Smooth muscle cell (in vitro differentiated cells): ENCODE data around the gene DNAJC7. TPM values are rescaled to one million over a fixed set of nuclear protein-coding genes. Genes with fewer than 3 reads are reported as not detected.

Experiments
- DNase-seq: peaks from one replicate; lab custom pipeline; 2025; ENCODE audit not compliant: unreplicated experiment; lab: John Stamatoyannopoulos, UW
- H2AFZ ChIP-seq: fragments of 200-600 bp; sonication (generic); 2 replicates; pipeline ENCODE4 v1.6.0; 2016; ENCODE audit warnings: antibody characterized with exemption, low read depth, mild to moderate bottlenecking
- H3F3A ChIP-seq: fragments of 200-600 bp; sonication (generic); 2 replicates; pipeline ENCODE4 v1.6.0; 2017; ENCODE audit warnings: antibody characterized with exemption, low read depth
- H3K27ac ChIP-seq: fragments of 200-600 bp; sonication (generic); 2 replicates; pipeline ENCODE4 v1.5.1; 2016; ENCODE audit warnings: low read depth, mild to moderate bottlenecking
- H3K27me3 ChIP-seq: fragments of 200-600 bp; sonication (generic); 2 replicates; pipeline ENCODE4 v1.6.1; 2016; ENCODE audit warnings: low read depth, mild to moderate bottlenecking
- H3K36me3 ChIP-seq: fragments of 200-600 bp; sonication (generic); 2 replicates; pipeline ENCODE4 v1.5.1; 2016; ENCODE audit warnings: low read depth
- H3K4me1 ChIP-seq: fragments of 200-600 bp; sonication (generic); 2 replicates; pipeline ENCODE4 v1.5.1; 2016; ENCODE audit warnings: low read depth
- H3K4me2 ChIP-seq: fragments of 200-600 bp; sonication (generic); 2 replicates; pipeline ENCODE4 v1.6.0; 2016; ENCODE audit warnings: mild to moderate bottlenecking
- H3K4me3 ChIP-seq: fragments of 200-600 bp; sonication (generic); 2 replicates; pipeline ENCODE4 v1.5.1; 2016; ENCODE audit warnings: mild to moderate bottlenecking
- H3K79me2 ChIP-seq: fragments of 200-600 bp; sonication (generic); 2 replicates; pipeline ENCODE4 v1.6.0; 2016; ENCODE audit warnings: low read depth, mild to moderate bottlenecking
- H3K9ac ChIP-seq: fragments of 200-600 bp; sonication (generic); 2 replicates; pipeline ENCODE4 v1.6.0; 2016; ENCODE audit warnings: low read depth
- H3K9me3 ChIP-seq: fragments of 200-600 bp; sonication (generic); replicated peaks from 2 replicates; pipeline ENCODE4 v1.5.1; 2016; ENCODE audit warnings: low read depth
- H4K20me1 ChIP-seq: fragments of 200-600 bp; sonication (generic); 2 replicates; pipeline ENCODE4 v1.6.0; 2016; ENCODE audit warnings: low read depth
- whole genome bisulfite sequencing: methylation state at CpG from one replicate; pipeline ENCODE4 v1.1.7; 2016; ENCODE audit warnings: low lambda C conversion rate; 5-methylcytosine and 5-hydroxymethylcytosine counted together
- polyA plus RNA-seq: library from polyadenylated mRNA; unstranded; fragments of >200 nt; fragmentation: Nextera tagmentation; extraction: Ambion mirVana; gene quantifications from 2 replicates; pipeline ENCODE4 v1.2.1, GENCODE V29; 2016
- total RNA-seq: library from RNA; depleted of rRNA; stranded (reverse); fragments of >200 nt; gene quantifications from 2 replicates; pipeline ENCODE4 v1.2.3, GENCODE V29; 2014
- TF ChIP-seq, protein P1 (sequence below): fragments of 200-600 bp; sonication (generic); IDR thresholded peaks from 2 replicates; pipeline ENCODE4 v1.5.1; 2017; ENCODE audit warnings: borderline replicate concordance, mild to moderate bottlenecking, antibody characterized with exemption; ENCODE audit not compliant: insufficient read depth, poor library complexity, severe bottlenecking

The DNAJC7 gene
- total and polyA plus RNA-seq, 2 experiments from 2014 or later: 44.5 to 44.7 TPM

DNA sequence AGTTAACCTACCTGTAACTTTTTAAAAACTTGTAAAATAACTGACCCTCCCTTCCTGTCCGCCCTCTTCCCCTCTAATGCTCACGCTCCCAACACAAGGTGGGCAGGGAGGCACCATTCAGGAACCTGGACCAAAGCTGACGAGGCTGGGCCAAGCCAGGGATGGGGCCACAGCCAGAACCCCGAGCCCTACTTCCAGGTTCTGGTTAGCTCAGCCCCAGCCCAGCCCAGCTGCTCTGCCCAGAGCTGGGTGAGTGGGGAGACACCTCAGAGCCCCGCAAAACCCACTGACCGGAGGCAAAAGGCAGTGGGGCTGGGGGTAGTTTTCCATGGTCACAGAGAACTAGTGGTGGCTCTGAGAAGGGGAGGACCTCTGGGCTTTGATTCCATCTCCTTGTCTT, 43.2 kb downstream of the DNAJC7 start:
- H2AFZ ChIP-seq: no peak overlapping the region
- H3K4me3 ChIP-seq: no peak overlapping the region
- no peak overlapping the region for H3K27ac ChIP-seq
- TF ChIP-seq, protein P1, sequence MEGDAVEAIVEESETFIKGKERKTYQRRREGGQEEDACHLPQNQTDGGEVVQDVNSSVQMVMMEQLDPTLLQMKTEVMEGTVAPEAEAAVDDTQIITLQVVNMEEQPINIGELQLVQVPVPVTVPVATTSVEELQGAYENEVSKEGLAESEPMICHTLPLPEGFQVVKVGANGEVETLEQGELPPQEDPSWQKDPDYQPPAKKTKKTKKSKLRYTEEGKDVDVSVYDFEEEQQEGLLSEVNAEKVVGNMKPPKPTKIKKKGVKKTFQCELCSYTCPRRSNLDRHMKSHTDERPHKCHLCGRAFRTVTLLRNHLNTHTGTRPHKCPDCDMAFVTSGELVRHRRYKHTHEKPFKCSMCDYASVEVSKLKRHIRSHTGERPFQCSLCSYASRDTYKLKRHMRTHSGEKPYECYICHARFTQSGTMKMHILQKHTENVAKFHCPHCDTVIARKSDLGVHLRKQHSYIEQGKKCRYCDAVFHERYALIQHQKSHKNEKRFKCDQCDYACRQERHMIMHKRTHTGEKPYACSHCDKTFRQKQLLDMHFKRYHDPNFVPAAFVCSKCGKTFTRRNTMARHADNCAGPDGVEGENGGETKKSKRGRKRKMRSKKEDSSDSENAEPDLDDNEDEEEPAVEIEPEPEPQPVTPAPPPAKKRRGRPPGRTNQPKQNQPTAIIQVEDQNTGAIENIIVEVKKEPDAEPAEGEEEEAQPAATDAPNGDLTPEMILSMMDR: no peak
- no peak overlapping the region for H3K4me2 ChIP-seq
- peaks cover 16% of the 10 kb centered on the region for H3K79me2 ChIP-seq
- H3K9ac ChIP-seq: no peak overlapping the region
- no peaks in the 10 kb centered on the region for H3K27me3 ChIP-seq
- H4K20me1 ChIP-seq: peaks cover 17% of the 10 kb centered on the region
- WGBS: 87% methylated on average over 6 of the region's 6 CpGs
- no peaks in the 10 kb centered on the region for H3K9me3 ChIP-seq
- H3K4me1 ChIP-seq: no peaks in the 10 kb centered on the region
- DNase-seq: no peak
- H3F3A ChIP-seq: no peaks in the 10 kb centered on the region
- H3K36me3 ChIP-seq: peaks cover 6% of the 10 kb centered on the region

DNA sequence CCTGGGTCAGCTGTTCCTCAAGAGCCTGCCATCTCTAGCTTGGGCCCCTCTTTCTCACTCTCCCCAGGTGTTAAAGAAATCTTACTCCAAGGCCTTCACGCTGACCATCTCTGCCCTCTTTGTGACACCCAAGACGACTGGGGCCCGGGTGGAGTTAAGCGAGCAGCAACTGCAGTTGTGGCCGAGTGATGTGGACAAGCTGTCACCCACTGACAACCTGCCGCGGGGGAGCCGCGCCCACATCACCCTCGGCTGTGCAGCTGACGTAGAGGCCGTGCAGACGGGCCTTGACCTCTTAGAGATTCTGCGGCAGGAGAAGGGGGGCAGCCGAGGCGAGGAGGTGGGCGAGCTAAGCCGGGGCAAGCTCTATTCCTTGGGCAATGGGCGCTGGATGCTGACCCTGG, 43.8 kb downstream of the DNAJC7 start:
- TF ChIP-seq, protein P1: no peak

DNA sequence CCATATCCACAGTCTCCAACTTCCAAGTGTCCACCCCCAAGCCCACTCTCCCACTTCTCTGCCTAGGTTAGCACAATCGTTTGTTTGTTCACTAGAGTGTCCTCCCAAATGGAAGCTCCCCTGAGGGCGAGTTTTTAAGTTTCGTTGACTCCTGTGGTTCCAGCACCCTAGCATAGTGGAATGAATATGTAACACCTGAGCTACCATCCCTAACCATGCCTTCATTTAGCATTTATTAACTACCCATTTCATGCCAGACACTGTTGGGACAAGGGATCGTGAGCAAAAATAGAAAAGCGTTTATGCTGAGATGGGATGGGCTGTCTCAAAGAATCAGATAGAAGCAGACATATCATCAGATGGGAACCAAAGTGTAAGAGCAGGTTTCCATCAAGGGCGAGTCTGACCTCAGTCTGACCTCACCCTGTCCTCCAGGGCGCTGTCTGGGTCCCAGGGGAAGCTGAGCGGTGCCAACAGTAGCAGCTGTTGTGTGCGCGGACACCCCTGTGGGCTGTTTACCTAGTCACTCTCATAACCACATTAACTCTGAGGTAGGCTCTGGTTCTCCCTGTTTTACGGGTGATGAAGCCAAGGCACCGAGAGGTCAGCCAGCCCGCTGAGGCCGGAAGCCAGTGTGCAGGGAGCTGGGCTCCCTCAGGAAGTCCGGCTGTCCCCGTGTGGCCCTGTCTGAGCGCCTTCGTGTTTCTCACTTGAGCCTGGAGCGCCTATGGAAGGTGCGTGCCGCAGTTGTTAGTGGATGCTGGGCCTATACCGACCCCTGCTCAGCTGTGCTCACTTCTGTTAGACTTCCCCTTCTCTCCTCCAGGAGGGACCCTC, 44.5 kb downstream of the DNAJC7 start:
- 95% methylated on average over 22 of the region's 22 CpGs for whole genome bisulfite sequencing
- H3K79me2 ChIP-seq: peaks cover 26% of the 10 kb centered on the region
- H3K4me3 ChIP-seq: no peak overlapping the region
- peaks cover 17% of the 10 kb centered on the region for H4K20me1 ChIP-seq
- DNase-seq: no peak
- no peaks in the 10 kb centered on the region for H3K9me3 ChIP-seq
- no peaks in the 10 kb centered on the region for H3F3A ChIP-seq
- H3K36me3 ChIP-seq: peaks cover 6% of the 10 kb centered on the region
- no peak overlapping the region for H3K27ac ChIP-seq
- H2AFZ ChIP-seq: no peak overlapping the region
- no peaks in the 10 kb centered on the region for H3K27me3 ChIP-seq
- TF ChIP-seq, protein P1: no peak
- no peak overlapping the region for H3K9ac ChIP-seq
- H3K4me2 ChIP-seq: no peak overlapping the region
- no peaks in the 10 kb centered on the region for H3K4me1 ChIP-seq

More for the DNA sequence above, 43.8 kb downstream of the DNAJC7 start:
- Histone ChIP-seq H3K4me2 (no peak overlapping the region), H3K9me3 (no peaks in the 10 kb centered on the region), H3K79me2 (peaks cover 21% of the 10 kb centered on the region), H4K20me1 (peaks cover 17% of the 10 kb centered on the region), H3K36me3 (peaks cover 6% of the 10 kb centered on the region), H3K4me3 (no peak overlapping the region), H3K27me3 (no peaks in the 10 kb centered on the region), H3F3A (no peaks in the 10 kb centered on the region), H3K9ac (no peak overlapping the region), H2AFZ (no peak overlapping the region), H3K4me1 (no peaks in the 10 kb centered on the region), H3K27ac (no peak overlapping the region)
- 94% methylated on average over 19 of the region's 19 CpGs for WGBS
- no peak for DNase-seq
